Renal cortex interstitium (tissue), 11 donors: ENCODE data around the gene PRKD1. TPM values are rescaled to one million over a fixed set of nuclear protein-coding genes. Genes with fewer than 3 reads are reported as not detected.
A peak's percentile ranks its signal among the peaks of the same experiment; 100 is the strongest.
"Not testable (repeated sequence)": the region's sequence is repeated elsewhere in the genome, so short reads cannot be mapped to it uniquely, and the experiment has no call there.

Source experiments
- DNase-seq, 11 donors: peaks; one replicate each; pipeline ENCODE4 v3.0.0-alpha.2; 2013; ENCODE audit warnings: low read depth in 9 of 11, low spot score in 4 of 11; ENCODE audit errors: extremely low read depth in 1 of 11
- polyA plus RNA-seq, 3 donors: library from polyadenylated mRNA; unstranded; fragments of 120-200 nt; gene quantifications; one replicate each; pipeline ENCODE4 v1.2.1, GENCODE V29; 2013; ENCODE audit not compliant: insufficient read length in 3 of 3

PRKD1 gene
- polyA plus RNA-seq, 3 donors = 30.7 to 33.0 (median 31.3) TPM

DNA sequence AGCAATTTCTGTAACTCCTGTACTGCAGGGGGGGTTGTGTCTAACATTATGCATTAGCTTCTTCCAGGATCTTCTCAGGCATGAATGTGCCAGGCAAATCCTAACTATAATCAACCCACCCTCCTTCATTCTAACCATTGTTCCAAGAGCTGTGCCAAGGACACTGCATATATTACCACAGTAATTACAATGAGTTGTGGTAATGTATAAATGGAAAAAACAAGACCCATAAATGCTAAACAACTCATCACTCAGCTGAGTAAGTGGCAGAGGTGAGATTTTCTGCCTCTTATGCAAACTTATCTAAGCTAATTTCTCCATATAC, 80.6 kb downstream of the PRKD1 start:
- no peak for DNase-seq

DNA sequence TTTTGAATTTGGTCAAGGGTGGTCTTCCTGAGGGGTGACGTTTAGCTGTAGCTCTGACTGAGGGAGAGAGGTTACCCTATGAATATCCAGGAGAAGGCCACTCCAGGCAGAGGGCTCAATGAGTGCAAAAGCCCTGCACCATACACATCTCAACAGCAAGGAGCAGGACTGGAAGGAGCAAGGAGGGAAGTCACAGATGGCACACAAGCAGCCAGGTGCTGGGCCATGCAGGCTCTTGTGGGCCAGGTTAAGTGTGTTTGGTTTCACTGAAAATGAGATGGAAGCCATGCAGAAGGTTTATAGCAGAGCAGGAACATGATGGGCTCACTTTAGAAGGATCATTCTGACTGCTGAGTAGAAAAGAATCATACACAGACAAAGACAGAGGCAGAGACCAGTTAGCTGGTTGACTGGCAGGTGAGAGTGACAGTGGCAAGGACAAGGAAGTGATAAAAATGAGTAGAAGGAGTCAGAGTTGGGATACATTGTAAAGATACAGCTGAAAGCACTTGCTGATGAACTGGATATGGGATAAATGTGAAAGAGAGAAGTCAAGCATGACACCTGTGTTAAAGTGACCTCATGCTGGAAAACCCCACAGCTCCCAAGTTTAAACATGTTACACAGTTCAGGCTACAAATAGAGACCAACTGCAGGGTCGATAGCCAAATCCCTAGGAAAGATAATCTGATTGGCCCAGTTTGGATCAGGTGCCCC, 81.2 kb downstream of the PRKD1 start:
- peak in 5 of 11 donors; percentile 17 to 43 (median 32) for DNase-seq

DNA sequence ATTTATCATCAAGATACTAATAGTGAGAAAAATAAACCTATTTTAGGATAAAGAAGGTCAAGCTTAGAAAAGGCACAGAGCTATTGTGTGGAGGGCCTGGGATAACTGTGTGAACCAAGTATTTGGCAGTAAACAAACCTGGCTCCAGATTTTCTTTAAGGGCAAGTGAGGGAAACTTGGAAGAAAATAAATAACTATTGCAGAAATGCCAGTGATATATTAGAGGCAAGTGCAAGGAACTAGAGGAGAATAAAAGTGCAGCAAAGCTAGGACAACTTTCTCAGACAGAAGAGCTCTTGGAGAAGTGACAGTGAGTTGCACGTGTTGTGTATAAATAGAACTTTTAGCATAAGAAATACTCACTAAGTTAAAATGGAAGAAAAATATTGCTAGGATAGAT, 83.7 kb downstream of the PRKD1 start:
- no peak for DNase-seq

DNA sequence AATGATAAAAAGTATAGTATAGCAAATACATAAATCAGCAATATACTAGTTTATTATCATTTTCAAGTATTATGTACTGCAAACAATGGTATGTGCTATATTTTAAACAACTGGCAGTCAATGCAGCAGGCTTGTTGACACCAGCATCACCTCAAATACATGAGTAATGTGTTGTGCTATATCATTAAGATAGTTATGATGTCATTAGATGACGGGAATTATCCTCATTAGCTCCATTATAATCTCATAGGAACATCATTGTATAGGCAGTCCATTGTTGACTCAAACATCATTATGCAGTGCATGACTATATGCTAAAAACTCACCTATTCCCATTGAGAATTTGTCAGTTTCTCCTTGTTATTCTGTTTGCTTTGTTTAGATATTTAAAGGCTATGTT, 85.4 kb downstream of the PRKD1 start:
- no peak for DNase-seq

DNA sequence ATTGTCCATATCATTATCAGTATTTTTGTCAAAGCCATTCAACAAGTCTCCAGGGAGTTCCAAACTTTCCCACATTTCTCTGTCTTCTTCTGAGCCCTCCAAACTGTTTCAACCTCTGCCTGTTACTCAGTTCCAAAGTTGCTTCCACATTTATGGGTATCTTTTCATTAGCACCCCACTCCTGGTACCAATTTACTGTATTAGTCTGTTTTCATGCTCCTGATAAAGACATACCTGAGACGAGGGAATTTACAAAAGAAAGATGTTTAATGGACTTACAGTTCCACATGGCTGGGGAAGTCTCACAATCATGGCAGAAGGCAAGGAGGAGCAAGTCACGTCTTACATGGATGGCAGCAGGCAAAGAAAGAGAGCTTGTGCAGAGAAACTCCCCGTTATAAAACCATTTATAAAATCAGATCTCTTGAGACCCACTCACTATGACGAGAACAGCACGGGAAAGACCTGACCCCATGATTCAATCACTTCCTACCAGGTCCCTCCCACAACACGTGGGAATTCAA, 87.2 kb downstream of the PRKD1 start:
- DNase-seq = not testable (repeated sequence)

DNA sequence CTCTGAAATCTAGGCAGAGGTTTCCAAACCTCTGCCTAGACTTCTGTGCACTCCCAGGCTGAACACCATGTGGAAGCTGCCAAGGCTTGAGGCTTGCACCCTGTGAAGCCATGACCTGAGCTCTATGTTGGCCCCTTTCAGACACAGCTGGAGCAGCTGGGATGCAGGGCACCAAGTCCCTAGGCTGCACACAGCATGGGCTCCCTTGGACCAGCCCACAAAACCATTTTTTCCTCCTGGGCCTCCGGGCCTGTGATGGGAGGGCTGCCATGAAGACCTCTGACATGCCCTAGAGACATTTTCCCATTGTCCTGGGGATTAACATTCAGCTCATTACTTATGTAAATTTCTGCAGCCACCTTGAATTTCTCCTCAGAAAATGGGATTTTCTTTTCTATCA, 88.0 kb downstream of the PRKD1 start:
- not testable (repeated sequence) for DNase-seq

DNA sequence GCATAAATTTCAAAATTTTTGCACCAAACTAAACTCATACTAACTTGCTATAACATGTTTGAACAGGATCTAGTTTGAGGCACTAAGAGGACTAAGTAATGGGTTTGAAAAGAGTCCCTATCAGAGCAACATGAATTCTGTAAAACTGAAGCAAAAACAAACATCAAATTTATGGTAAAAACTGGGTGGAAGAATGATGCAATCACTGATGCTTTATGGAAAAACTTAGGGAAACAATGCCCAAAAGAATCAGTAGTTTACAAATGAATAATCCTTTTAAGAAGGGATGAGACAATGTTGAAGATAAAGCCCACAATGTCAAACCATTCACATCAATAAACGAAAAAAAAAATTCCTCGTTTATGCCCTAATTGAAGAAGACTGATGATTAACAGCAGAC, 88.9 kb downstream of the PRKD1 start:
- DNase-seq = no peak

DNA sequence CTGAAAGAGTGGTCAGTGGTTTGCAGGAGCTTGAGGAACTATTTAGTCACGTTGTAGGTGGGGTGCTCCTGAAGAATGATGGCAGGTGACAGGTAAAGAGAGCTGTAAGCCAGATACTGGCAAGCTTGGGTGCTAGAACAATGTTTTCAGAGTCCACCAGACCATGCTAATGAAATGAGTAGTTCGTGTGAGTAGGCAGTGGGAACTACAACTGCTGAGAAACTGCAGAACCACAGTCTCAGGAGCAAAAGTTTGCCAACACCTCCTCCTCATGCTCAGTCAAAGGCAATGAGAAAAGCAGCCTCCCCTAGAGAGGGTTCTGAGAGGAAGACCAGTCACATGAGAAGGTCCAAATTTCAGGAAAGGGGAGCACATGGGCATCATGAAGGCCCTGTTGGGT, 91.3 kb downstream of the PRKD1 start:
- no peak for DNase-seq

DNA sequence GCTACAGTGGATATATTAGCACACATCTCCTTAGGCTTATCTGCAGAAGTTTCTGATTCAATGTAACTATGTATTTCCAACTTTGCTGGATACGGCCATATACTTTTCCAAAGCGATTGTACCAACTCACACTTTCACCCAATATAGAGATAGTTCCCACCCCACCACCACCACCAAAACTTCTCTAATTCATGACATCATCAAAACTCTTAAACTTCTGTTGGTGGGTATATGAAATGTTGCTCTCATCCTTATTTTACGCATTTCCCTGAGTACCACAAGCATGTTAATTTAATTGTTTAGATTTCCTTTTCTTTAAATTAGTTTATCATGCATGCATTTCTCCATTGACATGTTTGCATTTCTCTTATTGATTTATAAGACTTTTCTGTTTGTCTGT, 95.6 kb downstream of the PRKD1 start:
- DNase-seq = no peak

DNA sequence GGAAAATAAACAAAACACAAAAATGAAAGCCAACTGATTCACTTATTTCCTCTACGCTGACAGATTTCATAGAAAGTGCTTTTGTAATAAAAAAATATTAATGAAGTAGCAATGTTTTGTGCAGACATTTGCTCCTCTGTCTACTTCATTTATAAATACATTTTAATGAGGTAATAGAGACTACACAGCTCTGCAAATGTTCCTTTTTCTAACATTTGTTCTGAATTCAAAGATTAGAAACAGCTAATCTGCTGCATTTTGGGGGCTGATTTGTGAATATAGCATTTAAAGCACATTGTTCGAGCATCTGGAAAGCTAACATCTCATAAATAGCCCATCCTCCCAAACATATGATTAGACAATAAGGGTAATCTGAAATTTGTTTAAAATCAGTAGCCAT, 97.8 kb downstream of the PRKD1 start:
- DNase-seq = no peak

DNA sequence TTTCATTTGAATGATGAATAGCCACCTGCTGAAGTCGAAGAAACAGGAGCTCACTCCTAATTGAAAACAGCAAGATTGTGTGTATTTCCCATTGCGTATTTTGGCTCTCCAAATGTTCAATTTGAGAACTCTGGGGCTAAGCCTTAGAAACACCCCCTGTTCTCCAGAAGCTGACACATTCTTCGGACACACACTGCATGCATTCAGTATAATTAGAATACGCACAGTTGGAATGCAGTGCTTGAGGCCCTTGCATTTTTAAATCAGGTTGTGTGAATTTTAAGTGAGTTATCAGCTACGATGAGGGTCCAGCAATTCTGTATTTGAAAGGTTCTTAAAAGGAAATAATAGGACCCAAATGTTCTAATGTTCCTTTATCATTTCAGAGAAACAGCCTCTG, 103.8 kb downstream of the PRKD1 start:
- no peak for DNase-seq

DNA sequence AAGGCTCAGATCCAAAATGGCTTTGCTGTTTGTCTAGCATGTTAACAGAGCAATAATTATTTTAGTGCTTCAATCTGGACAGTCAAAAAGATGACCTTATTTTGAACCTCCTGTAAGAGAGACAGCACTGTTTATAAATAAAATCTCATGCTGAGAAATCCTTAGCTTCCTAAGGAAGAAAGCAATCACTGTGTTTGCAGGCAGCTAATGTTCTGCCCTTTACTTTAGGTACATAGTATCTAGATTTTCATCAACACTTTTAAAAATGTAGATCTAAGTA, 105.3 kb downstream of the PRKD1 start:
- no peak for DNase-seq

DNA sequence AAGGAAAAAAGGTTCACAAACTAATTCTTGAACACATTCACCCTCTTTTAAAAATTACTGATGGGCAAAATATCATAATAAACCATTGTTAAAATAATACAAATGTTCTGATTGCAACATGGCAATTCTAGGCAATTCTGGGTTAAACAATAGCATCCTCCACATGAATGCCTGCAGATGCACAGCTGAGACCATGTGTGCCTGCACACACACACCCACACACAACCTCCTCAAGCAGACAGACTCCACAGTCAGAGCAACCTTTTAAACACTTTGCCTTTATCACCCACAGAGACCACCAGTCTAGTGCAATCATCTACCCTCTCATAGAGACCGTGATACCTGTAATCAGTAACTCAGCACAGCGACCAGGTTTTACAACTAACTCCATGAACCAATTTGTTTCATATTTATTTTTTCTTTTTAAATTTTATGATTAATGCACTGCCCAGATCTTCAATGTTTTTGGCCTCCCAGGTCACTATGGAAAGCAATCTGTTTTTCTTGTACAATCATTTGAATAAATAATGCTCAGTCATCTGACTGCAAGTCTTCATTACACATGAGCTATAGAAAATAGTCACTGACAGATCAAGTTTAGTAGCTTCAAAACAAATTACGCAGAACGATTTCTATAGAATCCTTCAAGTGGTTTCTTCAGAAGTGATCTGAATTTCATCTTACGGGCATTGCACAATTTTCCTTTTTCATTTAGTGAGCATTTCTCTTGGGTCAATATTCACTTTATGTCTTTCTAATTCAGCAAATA, 105.8 kb downstream of the PRKD1 start:
- no peak for DNase-seq

DNA sequence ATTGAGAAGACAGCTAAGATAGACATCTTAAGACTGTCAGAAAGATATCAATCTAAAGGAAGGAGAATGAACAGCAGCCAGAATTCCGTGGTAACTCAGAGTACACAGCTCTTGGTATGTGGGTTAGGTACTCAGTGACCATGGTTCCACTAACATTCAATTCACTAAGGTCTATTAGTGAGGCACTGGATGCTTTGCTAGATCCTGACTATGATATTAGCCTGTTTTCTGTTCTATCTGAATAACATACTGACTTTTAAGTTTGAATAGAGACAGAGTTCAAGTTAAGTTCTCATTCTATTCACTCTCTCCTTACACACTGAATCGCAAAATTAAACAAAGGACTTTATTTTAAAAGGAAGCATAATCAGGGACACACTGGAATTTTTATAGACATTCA, 106.4 kb downstream of the PRKD1 start:
- no peak for DNase-seq

DNA sequence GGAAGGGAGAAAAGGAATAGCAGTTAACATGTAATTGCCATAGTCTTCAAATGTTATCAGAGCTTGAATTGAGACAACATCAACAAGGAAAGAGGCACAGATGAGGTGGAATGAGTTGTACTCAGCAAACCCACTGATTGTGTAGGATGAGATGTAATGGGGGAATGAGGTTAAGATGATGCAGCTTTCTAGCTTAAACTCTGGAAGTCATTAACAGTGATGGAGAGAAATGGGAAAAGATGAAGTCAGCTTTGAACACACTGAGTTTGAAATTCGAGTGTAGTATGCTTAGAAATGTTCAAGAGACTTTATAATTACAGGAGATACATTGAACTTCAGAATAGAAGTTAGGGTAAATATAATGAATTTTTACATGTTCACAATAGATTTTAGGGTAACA, 106.9 kb downstream of the PRKD1 start:
- DNase-seq = no peak

DNA sequence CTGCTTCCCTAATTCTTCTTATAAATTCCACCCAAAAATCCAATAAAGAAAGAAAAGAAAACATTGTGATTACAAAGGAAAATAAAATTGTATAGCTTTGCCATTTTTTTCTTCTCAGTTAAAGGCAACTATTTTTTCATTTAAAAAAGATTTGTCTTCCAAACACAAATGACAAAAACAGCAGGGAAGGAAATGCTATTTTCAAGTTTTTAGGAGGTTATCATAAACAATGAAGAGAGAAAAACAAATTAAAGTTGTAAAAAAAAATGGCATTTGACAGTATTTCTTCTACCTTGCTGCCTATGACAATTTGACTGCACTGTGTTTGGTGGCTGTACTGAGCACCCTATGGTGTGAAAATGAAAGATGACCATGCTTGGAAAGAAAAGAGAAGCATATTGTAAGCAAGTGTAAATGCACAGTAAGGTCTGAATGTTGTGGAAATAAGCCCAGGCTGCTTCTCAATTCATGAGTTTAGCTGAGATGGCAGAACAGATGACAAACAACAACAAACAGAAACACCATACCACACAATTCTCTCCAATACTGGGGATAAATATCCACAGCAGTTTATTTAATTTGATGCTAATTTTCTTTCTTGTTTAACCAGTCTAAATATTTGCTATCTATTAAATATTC, 109.8 kb downstream of the PRKD1 start:
- DNase-seq = no peak

DNA sequence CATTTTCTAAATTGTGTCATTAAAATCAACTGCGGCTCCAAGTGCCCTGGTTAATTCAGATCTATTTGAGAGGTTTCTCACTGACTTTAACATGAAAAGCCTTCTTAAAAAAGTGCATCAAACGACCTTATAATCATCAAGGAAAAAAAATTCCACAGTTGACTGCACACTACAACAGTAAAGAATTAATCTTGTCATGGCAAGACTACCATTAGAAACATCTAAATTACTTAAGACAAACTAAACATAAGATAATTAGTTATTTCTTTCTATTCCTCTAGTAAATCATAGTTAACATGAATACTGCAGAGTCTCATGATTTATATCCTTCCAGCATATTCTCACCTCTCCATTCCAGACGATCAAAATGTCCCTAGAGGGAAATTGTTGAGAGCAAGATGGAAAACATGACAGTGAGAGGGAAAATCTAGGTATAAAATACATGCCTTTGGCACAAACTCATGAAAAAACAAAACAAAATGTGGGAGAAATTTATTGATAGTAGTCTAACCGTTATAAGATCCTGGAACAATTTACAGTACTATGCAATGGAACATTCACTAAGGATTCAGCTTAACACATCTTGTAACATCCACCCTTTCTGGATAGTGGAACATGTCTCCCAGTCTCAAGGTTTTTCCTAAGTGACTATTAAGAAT, 112.5 kb downstream of the PRKD1 start:
- DNase-seq = no peak

DNA sequence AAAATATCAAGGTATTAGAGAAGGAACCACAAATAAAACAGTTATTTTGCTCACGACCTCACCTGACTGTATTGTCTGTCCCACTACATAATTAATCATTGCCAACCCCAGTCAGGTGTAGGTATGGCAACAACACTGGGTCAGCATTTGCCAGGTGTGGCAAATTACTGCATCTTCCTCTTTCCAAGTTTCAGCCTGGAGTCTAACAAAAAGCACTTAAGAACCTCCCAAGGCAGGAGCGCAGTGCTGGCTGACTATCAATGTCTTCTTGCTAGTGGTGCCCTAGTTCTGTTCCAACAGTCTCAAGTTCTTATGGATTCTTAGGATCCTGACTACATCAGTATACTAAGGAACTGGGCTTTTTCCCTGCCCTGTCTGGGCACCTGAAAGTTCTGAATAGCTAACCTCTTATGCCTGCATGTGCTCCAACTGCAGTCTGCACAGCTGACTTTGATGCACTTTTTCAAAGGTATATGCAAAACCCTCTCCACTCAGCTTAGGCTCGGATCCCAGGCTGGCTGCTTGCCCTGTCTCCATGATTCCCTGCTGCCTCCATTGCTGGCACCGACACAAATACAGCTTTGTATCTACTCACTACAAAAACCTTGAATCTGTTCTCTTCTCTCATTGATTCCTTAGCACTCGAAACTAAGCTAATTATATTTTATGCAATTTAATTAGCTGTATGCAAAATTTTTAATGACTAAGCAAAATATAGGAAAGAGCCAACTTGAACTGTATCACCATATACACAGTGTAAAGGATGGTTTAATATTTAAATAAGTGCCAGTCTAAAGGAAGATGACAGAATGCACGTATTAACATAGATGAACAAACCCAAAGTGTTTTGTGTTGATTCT, 113.3 kb downstream of the PRKD1 start:
- no peak for DNase-seq

DNA sequence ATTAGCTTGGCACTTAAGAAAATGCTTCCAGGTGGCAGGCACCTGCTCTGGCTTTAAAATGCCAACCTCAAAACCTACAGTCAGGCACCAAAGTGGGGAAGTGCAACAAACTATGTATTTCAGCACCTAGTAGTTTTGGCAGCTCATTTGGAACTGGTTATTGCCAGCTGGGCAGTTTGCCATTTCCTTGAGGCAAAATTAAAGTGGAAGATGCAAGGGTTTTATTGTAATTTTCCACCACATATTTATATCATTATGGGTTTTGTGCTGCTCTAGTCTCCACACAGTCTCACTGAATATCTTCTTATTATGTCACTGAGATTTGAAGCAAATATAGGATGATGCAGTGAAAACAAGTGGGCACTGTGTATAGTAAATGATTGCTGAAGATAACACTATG, 117.0 kb downstream of the PRKD1 start:
- no peak for DNase-seq
